Endothelial cell of umbilical vein (primary cell): ENCODE data around the gene L3MBTL2.

Experiments
- EZH2 ChIP-seq: IDR thresholded peaks from 2 replicates; pipeline ENCODE4 v1.6.1; 2012; ENCODE audit warnings: borderline replicate concordance, low read depth, mild to moderate bottlenecking, moderate library complexity, low read length, inconsistent platforms; ENCODE audit not compliant: severe bottlenecking
- FOS ChIP-seq: IDR thresholded peaks from 2 replicates; pipeline ENCODE4 v1.6.1; 2011; ENCODE audit warnings: mild to moderate bottlenecking, low read length, moderate library complexity, borderline replicate concordance; ENCODE audit not compliant: insufficient read depth
- GATA2 ChIP-seq: IDR thresholded peaks from 2 replicates; pipeline ENCODE4 v1.7.0; 2011; ENCODE audit warnings: low read depth, mild to moderate bottlenecking, moderate library complexity, mixed read lengths, low read length; ENCODE audit not compliant: insufficient read length, insufficient read depth
- JUN ChIP-seq: IDR thresholded peaks from 2 replicates; pipeline ENCODE4 v1.6.1; 2011; ENCODE audit warnings: borderline replicate concordance, low read depth; ENCODE audit not compliant: insufficient read length, insufficient read depth
- MYC ChIP-seq: IDR thresholded peaks from one replicate; pipeline ENCODE4 v1.6.1; 2011; ENCODE audit warnings: mild to moderate bottlenecking, low read depth, low read length
- POLR2A ChIP-seq: IDR thresholded peaks from 2 replicates; pipeline ENCODE4 v1.6.1; 2012; ENCODE audit warnings: low read depth, mild to moderate bottlenecking, control low read depth, low read length
- POLR2AphosphoS5 ChIP-seq: IDR thresholded peaks from 2 replicates; pipeline ENCODE4 v1.6.1; 2012; ENCODE audit warnings: low read depth, mild to moderate bottlenecking, control low read depth, low read length, moderate library complexity; ENCODE audit not compliant: insufficient read depth
- TF ChIP-seq, protein P1 (sequence below), 2 donors: IDR thresholded peaks; 1 replicate in 1 of 2; 2 replicates in 1 of 2; pipeline ENCODE4 v1.5.1; 2011; ENCODE audit warnings: low read length in 2 of 2, mild to moderate bottlenecking in 2 of 2, moderate library complexity in 2 of 2, control low read depth in 1 of 2, inconsistent platforms in 1 of 2, low read depth in 1 of 2; ENCODE audit not compliant: insufficient read depth in 1 of 2; ENCODE audit errors: extremely low read depth in 1 of 2
- TF ChIP-seq, protein P2 (sequence below): IDR thresholded peaks from 2 replicates; pipeline ENCODE4 v1.6.1; 2011; ENCODE audit not compliant: insufficient read depth, insufficient read length

DNA sequence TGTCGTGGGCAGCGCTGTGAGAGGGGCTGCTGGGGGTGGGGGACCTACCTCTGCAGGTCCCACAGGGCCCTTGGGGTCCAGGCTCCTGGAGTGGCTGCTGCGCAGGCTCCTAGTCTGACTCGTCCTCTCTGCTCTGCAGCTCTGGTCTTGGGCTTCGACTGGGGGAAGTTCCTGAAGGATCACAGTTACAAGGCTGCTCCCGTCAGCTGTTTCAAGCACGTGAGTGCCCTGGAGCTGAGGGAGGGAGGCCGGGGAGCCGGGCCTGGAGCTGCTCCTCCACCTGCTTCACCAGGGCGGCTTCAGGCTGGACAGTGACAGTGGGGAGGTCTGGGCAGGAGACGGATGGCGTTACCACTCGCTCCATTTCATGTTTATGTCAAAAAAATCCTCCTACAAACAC lies 11.9 kb downstream of the L3MBTL2 start:
- TF ChIP-seq, protein P1, sequence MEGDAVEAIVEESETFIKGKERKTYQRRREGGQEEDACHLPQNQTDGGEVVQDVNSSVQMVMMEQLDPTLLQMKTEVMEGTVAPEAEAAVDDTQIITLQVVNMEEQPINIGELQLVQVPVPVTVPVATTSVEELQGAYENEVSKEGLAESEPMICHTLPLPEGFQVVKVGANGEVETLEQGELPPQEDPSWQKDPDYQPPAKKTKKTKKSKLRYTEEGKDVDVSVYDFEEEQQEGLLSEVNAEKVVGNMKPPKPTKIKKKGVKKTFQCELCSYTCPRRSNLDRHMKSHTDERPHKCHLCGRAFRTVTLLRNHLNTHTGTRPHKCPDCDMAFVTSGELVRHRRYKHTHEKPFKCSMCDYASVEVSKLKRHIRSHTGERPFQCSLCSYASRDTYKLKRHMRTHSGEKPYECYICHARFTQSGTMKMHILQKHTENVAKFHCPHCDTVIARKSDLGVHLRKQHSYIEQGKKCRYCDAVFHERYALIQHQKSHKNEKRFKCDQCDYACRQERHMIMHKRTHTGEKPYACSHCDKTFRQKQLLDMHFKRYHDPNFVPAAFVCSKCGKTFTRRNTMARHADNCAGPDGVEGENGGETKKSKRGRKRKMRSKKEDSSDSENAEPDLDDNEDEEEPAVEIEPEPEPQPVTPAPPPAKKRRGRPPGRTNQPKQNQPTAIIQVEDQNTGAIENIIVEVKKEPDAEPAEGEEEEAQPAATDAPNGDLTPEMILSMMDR (IDR thresholded peaks at IDR 0.05; ENCODE audit: extremely low read depth in 1 of 2, insufficient read depth in 1 of 2, low read depth in 1 of 2, low read length in 2 of 2), result no peak
- TF ChIP-seq JUN (no peak), POLR2AphosphoS5 (no peak), EZH2 (no peak), POLR2A (no peak), FOS (no peak), GATA2 (no peak), MYC (no peak)
- TF ChIP-seq, protein P2, sequence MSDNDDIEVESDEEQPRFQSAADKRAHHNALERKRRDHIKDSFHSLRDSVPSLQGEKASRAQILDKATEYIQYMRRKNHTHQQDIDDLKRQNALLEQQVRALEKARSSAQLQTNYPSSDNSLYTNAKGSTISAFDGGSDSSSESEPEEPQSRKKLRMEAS, result no peak
